GM18858 (cell line): Measurements from ENCODE around the gene AKR1A1.
A peak's percentile ranks its signal among the peaks of the same experiment; 100 is the strongest.
"Not testable (repeated sequence)": the region's sequence is repeated elsewhere in the genome, so short reads cannot be mapped to it uniquely, and the experiment has no call there.

Experiments
- ATAC-seq: cut with Tn5 transposase; IDR thresholded peaks from one replicate; pipeline ENCODE4 v1.9.1; 2021; ENCODE audit not compliant: unreplicated experiment

AKR1A1 gene

GRCh38 chr1:45569571-45569961 lies 18.9 kb downstream of the AKR1A1 start:
- ATAC-seq, result no peak

DNA sequence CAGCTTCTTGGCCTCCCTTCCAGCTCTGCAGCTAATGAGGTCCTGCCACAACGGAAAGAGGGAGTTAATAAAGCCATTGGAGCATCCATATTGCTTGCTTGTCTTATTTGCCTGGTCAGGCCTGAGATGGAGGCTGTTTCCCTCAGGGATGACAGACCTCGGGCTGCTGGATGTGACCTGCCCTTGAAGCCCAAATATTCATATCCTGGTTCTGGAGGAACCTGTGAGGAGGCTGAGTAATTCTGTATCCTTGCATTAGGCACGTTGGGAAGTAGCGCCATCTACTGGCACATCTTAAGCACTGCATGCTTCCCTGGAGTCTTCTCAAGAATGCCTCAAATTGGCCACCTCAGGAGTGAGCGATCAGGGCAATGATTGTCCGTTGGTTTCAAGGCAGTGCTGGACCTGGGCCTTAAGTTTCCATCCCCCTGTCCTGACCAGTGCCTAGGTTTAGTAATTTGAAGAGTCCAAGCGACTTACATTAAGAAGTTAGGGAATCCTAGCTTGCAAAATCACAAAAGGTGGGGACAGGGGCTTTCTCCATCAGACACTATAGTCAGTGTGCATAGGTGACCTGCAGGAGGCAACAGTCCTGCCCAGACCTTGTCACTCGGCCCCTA lies 19.4 kb downstream of the AKR1A1 start:
- no peak for ATAC-seq

- no peak for ATAC-seq
Measured at GRCh38 chr1:45570631-45571030, 20.0 kb downstream of the AKR1A1 start.

- ATAC-seq, result no peak
Measured at GRCh38 chr1:45573231-45573804, 22.7 kb downstream of the AKR1A1 start.

- no peak for ATAC-seq
Measured at GRCh38 chr1:45574105-45574626, 23.5 kb downstream of the AKR1A1 start.

GRCh38 chr1:45583264-45583665 lies 32.6 kb downstream of the AKR1A1 start:
- peak; percentile 62 for ATAC-seq

GRCh38 chr1:45583666-45584350 lies 33.2 kb downstream of the AKR1A1 start, which contains the start of gene NASP:
NASP (plus strand) TSS chr1:45584041; CDS start chr1:45584147, 106 bp downstream.
- ATAC-seq, result peak; percentile 17

GRCh38 chr1:45584351-45585109 lies 33.9 kb downstream of the AKR1A1 start:
- no peak for ATAC-seq

GRCh38 chr1:45585110-45585426 lies 34.4 kb downstream of the AKR1A1 start:
- ATAC-seq, result no peak

DNA sequence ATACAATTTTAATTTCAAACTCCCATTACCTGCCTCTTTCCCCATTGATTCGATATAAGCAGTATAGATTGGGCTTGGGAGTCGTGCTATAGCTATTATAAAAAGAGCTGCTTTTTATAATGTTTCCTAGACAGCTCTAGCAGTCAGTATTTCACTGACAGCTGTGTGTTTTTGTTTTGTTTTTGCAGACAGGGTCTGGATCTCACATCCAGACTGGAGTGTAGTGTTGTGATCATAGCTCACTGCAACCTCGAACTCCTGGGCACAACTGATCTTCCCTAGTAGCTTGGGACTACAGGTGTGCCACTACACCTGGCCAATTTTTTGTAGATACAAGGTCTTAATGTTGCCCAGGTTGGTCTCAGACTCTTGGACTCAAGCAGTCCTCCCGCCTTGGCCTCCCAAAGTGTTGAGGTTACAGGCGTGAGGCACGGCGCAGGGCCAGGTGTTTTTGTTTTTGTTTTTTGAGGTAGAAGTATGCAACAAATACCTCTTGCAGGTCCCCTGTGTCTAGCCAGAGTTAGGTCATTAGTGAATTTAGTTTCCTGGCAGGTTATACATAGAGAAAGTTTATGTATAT lies 35.0 kb downstream of the AKR1A1 start:
- no peak for ATAC-seq

DNA sequence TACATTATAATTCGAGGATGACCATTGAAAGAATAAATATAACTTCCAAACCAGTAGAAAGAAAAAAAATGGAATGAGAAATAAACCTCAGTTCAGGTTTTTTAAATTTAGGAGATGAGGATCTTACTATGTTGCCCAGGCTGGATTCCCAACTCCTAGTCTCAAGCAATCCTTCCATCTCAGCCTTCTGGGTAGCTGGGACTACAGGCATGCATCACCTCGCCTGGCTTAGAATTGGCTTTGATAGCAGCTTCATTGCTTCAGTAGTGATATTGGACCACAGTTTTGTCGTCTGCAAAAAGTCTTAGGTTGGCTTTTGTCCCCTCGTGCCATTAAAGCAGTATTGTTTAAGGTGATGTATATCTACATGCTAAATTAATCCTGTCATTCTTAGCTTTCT lies 36.1 kb downstream of the AKR1A1 start:
- no peak for ATAC-seq

- no peak for ATAC-seq
Measured at GRCh38 chr1:45589861-45590260, 39.2 kb downstream of the AKR1A1 start.

DNA sequence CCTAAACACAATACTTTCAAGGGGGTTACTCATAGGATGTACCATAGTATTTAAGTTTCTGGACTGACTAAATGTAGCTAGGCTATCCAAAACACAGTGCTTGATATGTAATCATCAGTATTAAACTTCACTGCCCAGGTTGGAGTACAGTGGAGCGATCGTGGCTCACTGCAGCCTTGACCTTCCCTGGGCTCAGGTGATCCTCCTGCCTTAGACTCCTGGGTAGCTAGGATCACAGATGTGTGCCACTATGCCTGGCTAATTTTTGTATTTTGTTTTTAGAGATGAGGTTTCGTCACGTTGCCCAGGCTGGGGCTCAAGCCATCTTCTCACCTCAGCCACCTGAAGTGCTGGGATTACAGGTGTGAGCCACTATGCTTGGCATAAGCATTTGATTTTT lies 43.8 kb downstream of the AKR1A1 start:
- no peak for ATAC-seq

DNA sequence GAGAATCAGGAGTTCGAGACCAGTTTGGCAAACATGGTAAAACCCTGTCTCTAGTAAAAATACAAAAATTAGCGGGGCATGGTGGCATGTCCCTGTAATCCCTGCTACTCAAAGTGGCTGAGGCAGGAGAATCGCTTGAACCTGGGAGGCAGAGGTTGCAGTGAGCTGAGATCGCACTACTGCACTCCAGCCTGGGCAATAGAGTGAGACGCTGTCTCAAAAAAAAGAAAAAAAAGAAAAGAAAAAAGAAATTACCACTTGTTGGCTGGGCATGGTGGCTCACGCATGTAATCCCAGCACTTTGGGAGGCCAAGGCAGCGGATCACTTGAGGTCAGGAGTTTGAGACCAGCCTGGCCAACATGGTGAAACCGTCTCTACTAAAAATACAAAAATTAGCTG lies 46.1 kb downstream of the AKR1A1 start:
- ATAC-seq, result not testable (repeated sequence)

- ATAC-seq, result no peak
Measured at GRCh38 chr1:45604239-45604638, 53.6 kb downstream of the AKR1A1 start.

GRCh38 chr1:45607404-45608074 lies 56.9 kb downstream of the AKR1A1 start:
- no peak for ATAC-seq

GRCh38 chr1:45608175-45609156 lies 57.8 kb downstream of the AKR1A1 start:
- no peak for ATAC-seq

DNA sequence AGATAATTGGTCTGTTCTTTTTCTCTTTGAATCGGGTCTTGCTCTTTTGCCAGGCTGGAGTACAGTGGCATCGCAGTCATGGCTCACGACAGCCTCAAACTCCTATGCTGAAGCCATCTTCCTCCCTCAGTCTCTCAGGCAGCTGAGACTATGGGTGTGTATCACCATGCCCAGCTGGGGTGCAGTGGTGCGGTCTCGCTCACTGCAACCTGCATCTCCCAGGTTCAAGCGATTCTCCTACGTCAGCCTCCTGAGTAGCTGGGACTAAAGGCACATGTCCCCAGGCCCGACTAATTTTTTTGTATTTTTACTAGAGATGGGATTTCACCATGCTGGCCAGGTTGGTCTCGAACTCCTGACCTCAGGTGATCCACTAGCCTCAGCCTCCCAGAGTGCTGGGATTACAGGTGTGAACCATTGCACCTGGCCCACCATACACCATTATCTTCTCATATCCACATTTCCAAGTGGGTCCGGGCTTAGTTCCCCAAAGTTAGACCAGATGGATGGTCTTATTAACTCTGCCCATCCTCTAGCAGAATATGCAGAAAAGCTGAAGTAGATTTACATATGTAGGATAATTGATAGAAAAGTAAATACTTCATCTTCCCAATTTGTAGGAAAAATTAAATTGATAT lies 60.1 kb downstream of the AKR1A1 start:
- no peak for ATAC-seq
